ENCODE measurements around the gene GARNL3.

The GARNL3 gene

DNA sequence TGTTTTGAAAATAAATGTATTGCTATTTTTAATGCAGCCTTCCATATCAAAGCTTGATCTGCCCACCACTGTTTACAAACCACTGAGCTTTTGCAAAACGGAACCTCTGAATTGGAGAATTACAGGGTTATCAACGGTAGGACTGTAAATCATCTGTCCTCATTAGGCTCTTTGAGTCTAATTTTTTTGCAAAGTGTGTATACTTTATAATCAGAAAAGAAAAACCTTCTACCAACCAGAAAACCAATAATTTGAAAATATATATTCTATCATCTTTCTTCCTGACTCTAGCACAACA is 125.6 kb downstream of the GARNL3 start:
- DNase-seq: no peak

- no peak for DNase-seq
Measured at GRCh38 chr9:127390563-127390962, 126.0 kb downstream of the GARNL3 start.

GRCh38 chr9:127392166-127392565 is 127.6 kb downstream of the GARNL3 start:
- DNase-seq: no peak

- no peak for DNase-seq
Measured at GRCh38 chr9:127392976-127393375, 128.4 kb downstream of the GARNL3 start.

GRCh38 chr9:127393645-127394044 is 129.1 kb downstream of the GARNL3 start:
- no peak for DNase-seq

GRCh38 chr9:127395497-127396252 is 131.1 kb downstream of the GARNL3 start:
- DNase-seq: no peak

DNA sequence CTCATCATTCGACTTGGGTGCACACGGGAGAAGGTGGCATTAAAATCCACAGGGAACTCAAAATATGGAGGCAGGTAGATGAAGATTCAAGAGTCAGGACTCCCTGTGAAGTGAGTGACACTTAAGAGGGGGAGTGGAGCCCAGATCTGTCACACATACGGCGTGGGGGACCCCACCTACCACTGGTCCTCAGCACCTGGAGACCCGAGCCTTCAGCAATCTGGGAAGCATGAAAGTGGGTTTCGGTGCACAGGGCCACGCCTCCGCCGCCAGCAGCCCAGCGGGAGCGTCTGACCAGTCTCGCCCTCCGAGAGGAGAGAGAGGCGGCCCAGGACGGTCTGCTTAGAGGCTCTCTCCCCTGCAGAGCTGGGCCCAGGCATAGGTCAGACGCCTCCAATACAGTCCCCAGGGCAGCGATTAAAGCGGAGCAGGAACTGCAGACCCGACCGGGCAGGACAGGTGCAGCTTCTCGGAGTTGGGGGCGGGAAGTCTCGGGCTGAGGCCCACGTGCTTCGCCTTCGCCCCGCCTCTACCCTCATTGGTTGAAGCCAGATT is 131.8 kb downstream of the GARNL3 start:
- no peak for DNase-seq

GRCh38 chr9:127396808-127397645 is 132.5 kb downstream of the GARNL3 start, which contains the start of gene SLC2A8:
TSS of gene SLC2A8 (plus strand) at chr9:127397169. CDS start at chr9:127397231, 62 bp downstream.
- DNase-seq: peak; percentile 97

GRCh38 chr9:127397646-127398274 is 133.2 kb downstream of the GARNL3 start:
- DNase-seq: peak; percentile 72

DNA sequence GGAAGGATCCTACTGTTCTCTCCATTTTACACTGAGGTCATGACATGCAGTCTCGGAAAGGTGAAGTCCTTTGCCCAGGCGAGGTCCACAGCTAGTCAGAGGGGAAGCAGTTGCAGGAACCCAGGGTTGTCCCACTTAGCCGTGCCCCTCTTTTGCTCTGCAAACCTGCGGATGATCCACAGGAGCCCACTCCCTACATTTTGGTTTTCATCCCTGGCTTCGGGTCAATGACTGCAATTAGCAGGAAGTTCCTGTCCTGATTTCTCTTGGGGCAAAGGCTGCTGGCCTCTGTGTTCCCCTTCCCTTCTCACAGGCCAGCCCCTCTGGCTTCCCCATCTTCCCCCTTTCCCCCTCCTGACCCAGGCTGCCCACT is 133.7 kb downstream of the GARNL3 start:
- DNase-seq: no peak

DNA sequence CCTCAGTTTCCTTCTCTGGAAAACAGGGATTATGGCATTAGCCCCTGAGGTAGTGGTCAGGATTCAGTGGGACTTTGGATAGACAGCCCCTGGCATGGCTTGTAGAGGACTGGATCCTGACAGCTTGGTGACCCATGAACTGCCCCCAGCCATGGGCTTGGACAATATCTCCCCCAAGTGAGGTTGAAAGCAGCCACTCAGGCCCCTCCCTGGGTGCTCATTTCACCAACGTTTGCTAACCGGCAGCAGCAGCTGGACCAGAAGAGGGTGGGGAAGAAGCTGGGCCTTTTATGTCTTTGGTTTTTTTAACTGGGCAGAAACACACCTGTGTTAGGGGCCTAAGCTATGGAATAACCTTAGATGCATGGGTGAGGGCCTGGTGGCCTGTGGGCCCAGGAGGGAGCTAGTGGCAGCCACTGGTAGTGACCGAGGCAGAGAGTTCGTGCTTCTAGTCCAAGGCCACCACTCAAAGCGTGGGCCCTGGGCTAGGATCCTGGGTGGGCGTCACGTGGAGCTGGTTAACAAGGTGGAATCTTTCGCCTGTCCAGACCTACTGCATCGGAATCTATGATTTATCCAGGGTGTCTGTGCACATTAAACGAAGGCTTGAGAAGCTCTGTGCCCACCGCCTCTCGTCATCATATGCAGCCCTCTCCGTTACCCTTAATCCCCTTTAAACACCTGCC is 134.3 kb downstream of the GARNL3 start:
- no peak for DNase-seq

GRCh38 chr9:127399736-127400269 is 135.2 kb downstream of the GARNL3 start:
- no peak for DNase-seq

DNA sequence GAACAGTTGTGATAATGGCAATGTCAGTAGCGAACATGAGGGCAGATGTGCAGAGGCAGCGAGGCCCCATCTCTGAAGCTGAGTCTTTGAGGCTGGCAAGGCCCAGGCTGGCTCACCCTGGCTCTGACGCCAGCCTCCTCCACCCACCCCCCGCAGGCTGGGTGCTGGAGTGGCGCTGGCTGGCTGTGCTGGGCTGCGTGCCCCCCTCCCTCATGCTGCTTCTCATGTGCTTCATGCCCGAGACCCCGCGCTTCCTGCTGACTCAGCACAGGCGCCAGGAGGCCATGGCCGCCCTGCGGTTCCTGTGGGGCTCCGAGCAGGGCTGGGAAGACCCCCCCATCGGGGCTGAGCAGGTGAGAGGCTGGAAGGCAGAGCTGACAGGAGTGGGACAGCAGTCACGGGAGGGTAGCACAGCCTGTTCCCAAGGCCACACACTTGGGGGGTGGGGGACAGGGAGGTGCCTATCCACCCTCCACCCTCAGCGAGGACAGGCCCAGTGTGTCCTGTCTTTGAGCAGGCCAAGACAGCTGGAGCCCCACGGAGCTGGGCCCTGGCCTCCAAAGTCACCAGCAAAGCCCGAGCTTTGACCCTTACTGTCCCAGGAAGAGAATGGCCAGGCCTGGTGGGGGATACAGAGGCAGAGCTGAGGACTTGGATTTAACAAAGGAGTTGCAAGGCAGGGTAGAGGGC is 138.0 kb downstream of the GARNL3 start:
- DNase-seq: no peak

GRCh38 chr9:127403507-127404192 is 139.1 kb downstream of the GARNL3 start:
- DNase-seq: no peak

DNA sequence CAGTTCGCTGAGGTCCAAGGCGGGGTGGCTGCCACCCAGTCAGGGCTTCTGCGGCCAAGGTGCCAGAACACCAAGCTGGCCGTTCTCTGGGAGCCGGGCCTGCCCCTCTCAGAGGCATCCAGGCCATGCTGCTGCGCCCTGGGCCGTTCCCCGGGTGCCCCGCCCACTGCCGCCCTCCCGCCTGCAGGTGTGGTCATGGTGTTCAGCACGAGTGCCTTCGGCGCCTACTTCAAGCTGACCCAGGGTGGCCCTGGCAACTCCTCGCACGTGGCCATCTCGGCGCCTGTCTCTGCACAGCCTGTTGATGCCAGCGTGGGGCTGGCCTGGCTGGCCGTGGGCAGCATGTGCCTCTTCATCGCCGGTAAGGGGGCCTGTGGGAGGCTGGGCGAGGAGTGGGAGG is 140.1 kb downstream of the GARNL3 start:
- no peak for DNase-seq

DNA sequence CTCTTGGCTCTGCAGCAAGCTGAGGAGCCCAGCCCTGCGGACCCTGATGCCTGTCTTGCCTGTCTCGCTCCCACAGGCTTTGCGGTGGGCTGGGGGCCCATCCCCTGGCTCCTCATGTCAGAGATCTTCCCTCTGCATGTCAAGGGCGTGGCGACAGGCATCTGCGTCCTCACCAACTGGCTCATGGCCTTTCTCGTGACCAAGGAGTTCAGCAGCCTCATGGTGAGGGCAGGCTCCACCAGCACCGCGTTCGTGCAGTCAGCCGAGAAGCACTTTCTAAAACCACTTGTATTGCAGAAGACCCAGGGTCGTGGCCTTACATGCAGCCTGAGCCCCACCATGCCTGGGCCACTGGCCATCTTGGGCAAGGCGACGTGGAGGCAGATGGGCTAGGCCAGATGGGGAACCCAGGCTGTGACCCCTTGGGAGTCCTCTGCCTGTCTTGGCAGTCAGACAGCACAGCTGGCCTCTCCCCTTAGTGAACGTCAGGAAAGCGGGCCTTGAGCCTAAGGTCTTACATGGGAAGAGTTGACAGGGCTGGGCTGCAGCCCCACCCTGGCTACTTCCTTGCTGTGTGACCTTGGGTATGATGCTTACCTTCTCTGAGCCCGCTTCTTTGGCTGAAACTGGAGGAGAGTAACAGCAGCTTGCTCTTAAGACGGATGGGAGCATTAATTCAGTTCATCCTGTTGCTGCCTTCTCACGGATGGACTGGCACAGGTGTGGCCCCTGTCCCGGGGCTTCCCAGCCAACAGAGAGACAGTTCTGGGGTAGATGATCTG is 141.0 kb downstream of the GARNL3 start:
- DNase-seq: no peak

DNA sequence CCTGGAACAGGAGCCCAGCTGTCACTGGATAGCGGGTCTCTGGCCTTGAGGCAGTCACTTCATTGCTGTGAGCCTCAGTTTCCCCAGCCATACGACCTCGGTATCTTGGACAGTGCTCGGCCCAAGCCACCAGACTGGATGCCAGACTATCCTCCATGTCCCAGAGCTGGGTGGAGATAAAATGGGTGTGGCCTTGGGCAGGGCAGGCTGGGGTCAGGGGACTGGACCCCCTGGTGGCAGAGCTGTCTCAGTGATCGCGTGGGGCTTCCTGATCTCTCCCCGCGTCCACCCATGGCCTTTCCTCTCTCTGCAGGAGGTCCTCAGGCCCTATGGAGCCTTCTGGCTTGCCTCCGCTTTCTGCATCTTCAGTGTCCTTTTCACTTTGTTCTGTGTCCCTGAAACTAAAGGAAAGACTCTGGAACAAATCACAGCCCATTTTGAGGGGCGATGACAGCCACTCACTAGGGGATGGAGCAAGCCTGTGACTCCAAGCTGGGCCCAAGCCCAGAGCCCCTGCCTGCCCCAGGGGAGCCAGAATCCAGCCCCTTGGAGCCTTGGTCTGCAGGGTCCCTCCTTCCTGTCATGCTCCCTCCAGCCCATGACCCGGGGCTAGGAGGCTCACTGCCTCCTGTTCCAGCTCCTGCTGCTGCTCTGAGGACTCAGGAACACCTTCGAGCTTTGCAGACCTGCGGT is 142.4 kb downstream of the GARNL3 start:
- peak; percentile 72 for DNase-seq

GRCh38 chr9:127407492-127407843 is 142.9 kb downstream of the GARNL3 start:
- DNase-seq: no peak

DNA sequence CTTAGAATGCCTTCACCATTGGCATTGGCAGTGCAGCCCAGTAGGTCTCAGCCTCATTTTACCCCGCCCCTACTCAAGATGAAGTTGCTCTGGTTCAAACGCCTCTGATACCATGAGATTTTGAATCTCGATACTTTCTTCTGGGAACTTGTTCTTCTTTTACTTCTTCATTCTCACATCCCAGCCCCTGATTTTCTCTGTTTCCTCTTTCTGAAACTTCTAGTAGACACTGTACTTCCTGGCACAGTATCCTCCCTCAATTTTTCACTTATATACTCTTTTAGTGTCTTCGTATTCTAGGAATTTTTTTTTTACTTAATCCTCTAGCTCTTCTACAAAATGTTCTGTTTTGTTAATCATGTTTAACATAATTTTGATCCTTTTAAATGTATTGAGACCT is 146.5 kb downstream of the GARNL3 start:
- no peak for DNase-seq

DNA sequence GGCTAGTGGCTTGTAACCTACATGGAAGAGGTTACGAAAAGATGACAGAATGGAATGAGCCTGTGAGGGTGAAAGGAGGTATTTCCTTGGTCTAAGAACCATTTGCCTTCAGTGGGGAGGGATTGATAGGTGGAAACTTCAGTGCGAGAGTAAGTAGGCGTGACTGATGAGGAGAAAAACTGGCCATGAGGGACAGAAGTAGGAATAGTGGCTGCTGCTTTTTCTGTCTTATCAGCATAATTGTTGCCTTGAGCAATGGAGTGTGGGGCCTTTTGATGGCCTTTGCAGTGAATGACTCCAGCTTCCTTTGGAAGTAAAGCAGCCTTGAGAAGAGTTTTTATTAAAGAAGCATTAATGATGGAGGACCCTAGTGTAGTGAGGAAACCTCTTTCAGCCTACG is 150.6 kb downstream of the GARNL3 start:
- DNase-seq: no peak
